DOHH2 (cell line): ENCODE data around the gene CD248.

ENCODE experiments used
- H3F3A ChIP-seq: fragments of 200-600 bp; sonication (generic), shearing (Covaris generic); 2 replicates; pipeline ENCODE4 v1.6.0; 2016; ENCODE audit warnings: antibody characterized with exemption, mild to moderate bottlenecking; ENCODE audit not compliant: control insufficient read depth, insufficient read depth
- H3K27ac ChIP-seq: fragments of 200-600 bp; sonication (generic); 2 replicates; pipeline ENCODE4 v1.5.1; 2014; ENCODE audit warnings: low read depth, mild to moderate bottlenecking, low read length, moderate library complexity
- H3K27me3 ChIP-seq: fragments of 200-600 bp; sonication (generic); 2 replicates; pipeline ENCODE4 v1.6.1; 2014; ENCODE audit warnings: mild to moderate bottlenecking, low read length, mixed read lengths; ENCODE audit not compliant: control insufficient read depth
- H3K36me3 ChIP-seq: fragments of 200-600 bp; sonication (generic); 2 replicates; pipeline ENCODE4 v1.6.1; 2014; ENCODE audit warnings: mild to moderate bottlenecking, low read length, moderate library complexity, mixed read lengths; ENCODE audit not compliant: control insufficient read depth
- H3K4me1 ChIP-seq: fragments of 200-600 bp; sonication (generic); 2 replicates; pipeline ENCODE4 v1.6.1; 2014; ENCODE audit warnings: mild to moderate bottlenecking, low read length, mixed read lengths; ENCODE audit not compliant: control insufficient read depth
- H3K4me2 ChIP-seq: fragments of 200-600 bp; sonication (generic); 2 replicates; pipeline ENCODE4 v1.6.0; 2014; ENCODE audit warnings: mild to moderate bottlenecking, low read length, moderate library complexity
- H3K4me3 ChIP-seq: fragments of 200-600 bp; sonication (generic); 2 replicates; pipeline ENCODE4 v1.5.1; 2014; ENCODE audit warnings: mild to moderate bottlenecking, low read length, mixed read lengths
- H3K79me2 ChIP-seq: fragments of 200-600 bp; sonication (generic); 2 replicates; pipeline ENCODE4 v1.6.1; 2014; ENCODE audit warnings: mild to moderate bottlenecking, low read length, mixed read lengths; ENCODE audit not compliant: control insufficient read depth
- H3K9me2 ChIP-seq: fragments of 200-600 bp; sonication (generic); replicated peaks from 2 replicates; pipeline ENCODE4 v1.6.1; 2014; ENCODE audit warnings: mild to moderate bottlenecking, low read length, mixed read lengths; ENCODE audit not compliant: control insufficient read depth
- H3K9me3 ChIP-seq: fragments of 200-600 bp; sonication (generic); 2 replicates; pipeline ENCODE4 v1.6.1; 2014; ENCODE audit warnings: antibody characterized with exemption, low read length, mixed read lengths; ENCODE audit not compliant: control insufficient read depth, insufficient read depth
- H4K20me1 ChIP-seq: fragments of 200-600 bp; sonication (generic); 2 replicates; pipeline ENCODE4 v1.6.0; 2014; ENCODE audit warnings: low read depth, mild to moderate bottlenecking, antibody characterized with exemption, low read length, moderate library complexity; ENCODE audit not compliant: control insufficient read depth, insufficient read depth
- EZH2phosphoT487 ChIP-seq: fragments of 200-600 bp; sonication (generic); IDR thresholded peaks from 2 replicates; pipeline ENCODE4 v1.6.1; 2017; ENCODE audit warnings: borderline replicate concordance, mild to moderate bottlenecking, antibody characterized with exemption, low read length, moderate library complexity, mixed read lengths
- TF ChIP-seq, protein P1 (sequence below): fragments of 200-600 bp; sonication (generic); IDR thresholded peaks from one replicate; pipeline ENCODE4 v1.5.1; 2014; ENCODE audit warnings: antibody characterized with exemption, mild to moderate bottlenecking, low read depth, low read length; ENCODE audit not compliant: poor library complexity, severe bottlenecking

The CD248 gene

DNA sequence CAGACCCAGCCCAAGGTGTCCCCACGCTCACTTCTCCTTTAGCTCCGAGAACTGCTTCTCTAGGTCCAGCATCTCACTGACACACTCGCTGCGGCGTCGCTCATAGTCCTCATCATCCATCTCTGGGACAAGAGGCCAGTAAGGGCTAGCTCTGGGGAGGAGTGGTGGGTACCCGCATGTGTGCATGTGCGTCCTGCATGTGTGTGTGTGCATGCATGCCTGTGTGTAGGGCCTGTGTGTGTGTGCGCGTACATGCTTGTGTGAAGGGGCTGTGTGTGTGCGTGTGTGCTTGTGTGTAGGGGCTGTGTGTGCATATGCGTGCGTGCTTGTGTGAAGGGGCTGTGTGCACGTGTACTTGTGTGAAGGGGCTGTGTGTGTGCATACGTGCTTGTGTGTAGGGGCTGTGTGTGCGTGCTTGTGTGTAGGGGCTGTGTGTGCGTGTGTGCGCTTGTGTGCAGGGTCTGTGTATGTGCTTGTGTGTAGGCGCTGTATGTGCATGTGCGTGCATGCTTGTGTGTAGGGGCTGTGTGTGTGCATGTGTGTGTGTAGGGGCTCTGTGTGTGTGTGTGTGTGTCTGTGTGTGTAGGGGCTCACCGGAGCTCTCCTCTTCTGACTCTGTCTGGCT is 24.8 kb upstream of the CD248 start:
- no peaks in the 10 kb centered on the region for H3K27me3 ChIP-seq
- peaks cover 4% of the 10 kb centered on the region; the same call in 1 of the 2 replicates for H4K20me1 ChIP-seq
- H3K9me3 ChIP-seq, result no peaks in the 10 kb centered on the region
- TF ChIP-seq, protein P1, sequence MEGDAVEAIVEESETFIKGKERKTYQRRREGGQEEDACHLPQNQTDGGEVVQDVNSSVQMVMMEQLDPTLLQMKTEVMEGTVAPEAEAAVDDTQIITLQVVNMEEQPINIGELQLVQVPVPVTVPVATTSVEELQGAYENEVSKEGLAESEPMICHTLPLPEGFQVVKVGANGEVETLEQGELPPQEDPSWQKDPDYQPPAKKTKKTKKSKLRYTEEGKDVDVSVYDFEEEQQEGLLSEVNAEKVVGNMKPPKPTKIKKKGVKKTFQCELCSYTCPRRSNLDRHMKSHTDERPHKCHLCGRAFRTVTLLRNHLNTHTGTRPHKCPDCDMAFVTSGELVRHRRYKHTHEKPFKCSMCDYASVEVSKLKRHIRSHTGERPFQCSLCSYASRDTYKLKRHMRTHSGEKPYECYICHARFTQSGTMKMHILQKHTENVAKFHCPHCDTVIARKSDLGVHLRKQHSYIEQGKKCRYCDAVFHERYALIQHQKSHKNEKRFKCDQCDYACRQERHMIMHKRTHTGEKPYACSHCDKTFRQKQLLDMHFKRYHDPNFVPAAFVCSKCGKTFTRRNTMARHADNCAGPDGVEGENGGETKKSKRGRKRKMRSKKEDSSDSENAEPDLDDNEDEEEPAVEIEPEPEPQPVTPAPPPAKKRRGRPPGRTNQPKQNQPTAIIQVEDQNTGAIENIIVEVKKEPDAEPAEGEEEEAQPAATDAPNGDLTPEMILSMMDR, result no peak
- no peak for TF ChIP-seq EZH2phosphoT487
- H3F3A ChIP-seq, result peaks cover 11% of the 10 kb centered on the region
- H3K4me2 ChIP-seq, result no peak overlapping the region
- H3K4me1 ChIP-seq, result peaks cover 29% of the 10 kb centered on the region
- peaks cover 43% of the 10 kb centered on the region for H3K36me3 ChIP-seq
- no peak overlapping the region for H3K27ac ChIP-seq
- no peaks in the 10 kb centered on the region for H3K9me2 ChIP-seq
- H3K79me2 ChIP-seq, result peaks cover 30% of the 10 kb centered on the region
- H3K4me3 ChIP-seq, result no peak overlapping the region

DNA sequence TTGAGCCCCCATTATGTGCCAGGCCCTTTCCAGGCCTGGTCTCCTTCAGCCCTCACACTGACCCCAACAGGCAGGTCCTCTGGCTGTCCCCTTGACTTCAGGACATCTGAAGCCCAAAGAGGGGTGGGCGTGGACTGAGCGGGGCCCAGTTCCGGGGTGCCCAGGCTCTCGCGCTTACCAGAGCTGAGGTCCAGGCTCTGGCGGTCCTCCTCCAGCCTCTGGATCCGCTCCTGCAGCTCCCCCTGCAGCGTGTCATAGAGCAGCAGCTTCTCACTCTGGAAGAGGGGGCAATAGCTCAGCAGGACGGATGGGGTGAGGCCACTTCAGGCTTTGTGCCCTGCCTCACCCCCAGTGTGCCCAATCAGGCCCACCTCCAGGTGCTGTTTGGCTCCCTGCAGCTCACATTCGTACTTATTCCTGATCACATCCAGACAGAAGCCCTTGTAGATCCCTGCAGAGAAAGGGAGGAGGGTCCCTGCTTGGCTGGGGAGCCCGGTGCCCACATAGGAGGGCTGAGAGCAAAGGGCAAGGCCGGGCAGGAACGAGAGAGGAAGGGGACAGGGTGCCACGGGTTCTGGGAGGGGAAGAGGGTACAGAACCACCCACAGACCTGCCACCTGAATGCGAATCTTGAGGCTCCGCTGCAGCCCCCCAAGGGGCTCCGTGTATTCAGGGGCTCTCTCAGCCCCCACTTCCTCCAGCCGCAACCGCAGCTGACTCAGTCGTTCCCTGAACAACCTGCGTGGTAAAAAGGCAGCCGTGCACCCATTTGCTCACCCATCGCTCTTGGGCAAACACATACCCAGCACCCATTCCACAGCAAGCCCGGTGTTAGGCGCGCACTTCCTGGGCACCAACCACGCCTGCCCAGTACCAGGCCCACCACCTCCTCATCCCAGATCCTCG is 24.0 kb upstream of the CD248 start:
- H3F3A ChIP-seq, result peaks cover 6% of the 10 kb centered on the region; the same call in 1 of the 2 replicates

GRCh38 chr11:66339686-66340483 is 23.0 kb upstream of the CD248 start:
- H3K4me3 ChIP-seq, result no peak overlapping the region
- no peak overlapping the region for H3K4me2 ChIP-seq
- no peaks in the 10 kb centered on the region for H3K9me3 ChIP-seq
- peaks cover 43% of the 10 kb centered on the region for H3K36me3 ChIP-seq
- TF ChIP-seq, protein P1, result no peak
- no peak for TF ChIP-seq EZH2phosphoT487
- H3K9me2 ChIP-seq, result no peaks in the 10 kb centered on the region
- peaks cover 20% of the 10 kb centered on the region for H3K4me1 ChIP-seq
- no peaks in the 10 kb centered on the region for H3F3A ChIP-seq
- H4K20me1 ChIP-seq, result peaks cover 4% of the 10 kb centered on the region; the same call in 1 of the 2 replicates
- H3K27ac ChIP-seq, result no peak overlapping the region
- H3K27me3 ChIP-seq, result no peaks in the 10 kb centered on the region
- H3K79me2 ChIP-seq, result peaks cover 23% of the 10 kb centered on the region

More for the DNA sequence above, 24.0 kb upstream of the CD248 start:
- Histone ChIP-seq H3K4me2 (no peak overlapping the region), H3K9me2 (no peaks in the 10 kb centered on the region), H3K27ac (no peak overlapping the region), H3K27me3 (no peaks in the 10 kb centered on the region), H3K4me3 (no peak overlapping the region), H3K36me3 (peaks cover 43% of the 10 kb centered on the region), H3K4me1 (peaks cover 28% of the 10 kb centered on the region), H4K20me1 (peaks cover 4% of the 10 kb centered on the region; the same call in 1 of the 2 replicates), H3K9me3 (no peaks in the 10 kb centered on the region), H3K79me2 (peaks cover 26% of the 10 kb centered on the region)
- TF ChIP-seq EZH2phosphoT487, result no peak
- TF ChIP-seq, protein P1, result no peak
